ENCODE measurements around the gene SMIM14. TPM values are rescaled to one million over a fixed set of nuclear protein-coding genes. Genes with fewer than 3 reads are reported as not detected.

SMIM14 gene
- 14.2 to 17.7 TPM (median 15.7 TPM) in 5 replicates for total RNA-seq (2022; extraction: Qiagen RNA extraction)

DNA sequence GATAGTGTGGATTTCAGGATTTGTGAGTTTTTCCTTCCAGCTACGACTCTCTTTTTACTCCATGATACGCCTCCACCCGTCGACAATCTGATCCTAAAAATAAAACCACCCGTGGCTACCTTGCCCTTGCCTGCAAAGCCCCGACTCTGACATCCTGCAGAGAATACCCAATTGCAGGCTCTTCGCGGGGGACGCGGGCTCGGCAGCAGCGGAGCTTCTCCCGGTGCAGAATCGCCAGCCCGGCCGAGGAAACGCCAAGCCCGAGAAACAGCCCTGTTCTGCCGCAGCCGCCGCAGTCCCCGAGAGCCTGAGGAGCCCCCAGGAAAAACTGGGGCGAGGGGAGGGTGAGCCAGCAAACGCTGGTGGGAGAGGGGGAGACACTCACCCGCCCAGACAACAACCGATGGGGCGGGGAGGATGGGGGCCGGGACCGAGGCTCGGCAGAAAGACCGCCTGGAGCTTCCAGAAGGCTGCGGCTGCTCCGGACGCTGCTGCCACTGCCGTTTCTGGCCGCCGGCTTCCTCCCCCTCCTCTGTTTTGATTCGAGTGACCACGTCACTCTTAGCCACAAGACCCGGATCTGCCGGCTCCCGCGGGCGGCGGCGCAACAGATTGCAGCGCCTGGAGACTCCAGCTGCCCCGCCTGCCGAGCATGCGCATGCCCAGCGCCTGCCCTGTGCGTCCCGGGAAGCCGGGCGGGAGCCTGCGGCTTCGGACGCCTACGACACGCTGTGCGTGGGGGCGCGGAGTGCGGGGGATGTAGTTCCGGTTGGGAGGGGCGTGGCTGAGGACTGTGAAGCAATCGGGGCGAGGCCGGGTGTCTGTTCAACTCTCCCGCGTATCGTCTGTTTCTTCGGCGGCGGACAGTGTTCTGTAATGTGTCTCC lies at the start of gene SMIM14:
Gene SMIM14 (minus strand): TSS at position 512 of the 886 bp plus-strand sequence. CDS start 33,720 bp downstream, outside the sequence.

DNA sequence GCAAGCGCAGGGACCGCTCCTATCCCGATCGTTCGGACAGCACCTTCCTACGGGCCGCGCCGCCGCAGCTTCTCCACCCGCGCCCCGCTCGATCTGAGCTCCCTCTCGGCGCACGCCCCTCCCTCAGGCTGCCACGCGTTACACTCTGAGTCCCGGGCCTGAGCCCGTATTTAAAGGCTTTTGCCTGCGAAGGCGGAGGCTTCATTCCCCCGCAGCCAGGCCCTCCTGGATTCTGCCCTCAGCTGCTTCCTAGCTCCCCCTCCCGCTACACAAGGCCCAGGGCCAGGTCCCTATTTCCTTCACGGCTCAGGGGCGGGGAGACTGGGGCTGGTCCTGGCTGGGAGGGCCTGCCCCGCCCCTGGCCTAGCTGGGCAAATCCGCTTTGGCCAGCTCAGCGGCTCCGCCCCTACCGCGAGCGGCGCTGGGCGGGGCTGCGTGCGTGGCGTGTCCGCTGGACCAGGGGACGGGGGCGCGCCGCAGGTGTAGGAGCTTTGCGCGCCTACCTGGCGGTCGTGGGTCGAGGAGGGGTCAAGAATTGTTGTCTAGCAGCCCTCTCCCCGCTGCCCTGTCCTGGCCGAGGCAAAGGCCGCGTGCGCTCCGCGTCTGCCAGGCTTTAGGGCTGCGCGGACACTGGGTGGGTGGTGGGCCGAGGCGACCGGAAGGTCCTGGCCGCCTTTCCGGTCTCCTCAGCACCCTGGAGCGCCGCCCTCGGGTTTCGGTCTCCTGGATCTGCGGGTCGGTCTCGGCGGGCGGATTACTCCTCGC lies 111.2 kb downstream of the SMIM14 start, which contains the start of gene UGDH:
Gene UGDH (minus strand): TSS at position 144 of the 765 bp plus-strand sequence. CDS start 5,927 bp downstream, outside the sequence.

Other genes with a start within 250 kb of the SMIM14 start
- 0.08 to 0.16 TPM (median 0.13 TPM) in 5 replicates for gene KLB, start 231.9 kb downstream of the SMIM14 start, total RNA-seq (2022; extraction: Qiagen RNA extraction)
- gene RPL9, start 179.9 kb downstream of the SMIM14 start, total RNA-seq (2022; extraction: Qiagen RNA extraction): 840 to 1,784 TPM (median 893 TPM) in 5 replicates
- gene LIAS, start 179.8 kb downstream of the SMIM14 start, total RNA-seq (2022; extraction: Qiagen RNA extraction): 10.3 to 13.6 TPM (median 10.5 TPM) in 5 replicates
- 181 to 271 TPM (median 209 TPM) in 5 replicates for gene UGDH, start 111.4 kb downstream of the SMIM14 start, total RNA-seq (2022; extraction: Qiagen RNA extraction)
- gene UBE2K, start 59.3 kb upstream of the SMIM14 start, total RNA-seq (2022; extraction: Qiagen RNA extraction): 71.6 to 82.6 TPM (median 76.4 TPM) in 5 replicates